Measurements from ENCODE around the gene DNAJB5.

DNA sequence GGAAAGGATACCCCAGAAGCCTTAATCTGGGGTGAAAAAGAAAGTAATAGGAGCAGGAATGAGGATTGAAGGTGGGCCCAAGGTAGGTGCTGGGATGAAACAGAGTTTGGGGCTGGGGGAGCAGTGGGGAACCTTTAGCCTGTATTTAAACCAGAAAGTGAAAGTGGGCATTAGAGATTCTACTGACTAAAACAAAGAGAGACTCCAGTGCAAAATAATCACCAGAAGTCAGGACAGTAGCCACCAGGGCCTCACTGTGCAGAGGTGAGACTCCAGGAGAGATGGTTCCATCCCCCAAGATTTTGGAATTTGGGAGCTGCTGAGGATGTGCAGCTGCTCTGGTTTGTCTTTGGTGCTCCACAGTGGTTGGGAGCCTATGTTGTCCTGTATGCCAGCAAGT, 13.1 kb downstream of the DNAJB5 start:
- TF ChIP-seq GTF2F1 (IDR thresholded peaks at IDR 0.05; ENCODE audit: low read depth, low read length) = no peak
- TF ChIP-seq KAT2B (IDR thresholded peaks at IDR 0.05; ENCODE audit: low read depth, low read length) = no peak
- no peak for TF ChIP-seq BRF1 (IDR thresholded peaks at IDR 0.05; ENCODE audit: borderline replicate concordance, extremely low read depth, insufficient read length)
- TF ChIP-seq, protein P1, sequence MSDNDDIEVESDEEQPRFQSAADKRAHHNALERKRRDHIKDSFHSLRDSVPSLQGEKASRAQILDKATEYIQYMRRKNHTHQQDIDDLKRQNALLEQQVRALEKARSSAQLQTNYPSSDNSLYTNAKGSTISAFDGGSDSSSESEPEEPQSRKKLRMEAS (CRISPR knock-in tag; IDR thresholded peaks at IDR 0.05) = no peak
- TF ChIP-seq, protein P2, sequence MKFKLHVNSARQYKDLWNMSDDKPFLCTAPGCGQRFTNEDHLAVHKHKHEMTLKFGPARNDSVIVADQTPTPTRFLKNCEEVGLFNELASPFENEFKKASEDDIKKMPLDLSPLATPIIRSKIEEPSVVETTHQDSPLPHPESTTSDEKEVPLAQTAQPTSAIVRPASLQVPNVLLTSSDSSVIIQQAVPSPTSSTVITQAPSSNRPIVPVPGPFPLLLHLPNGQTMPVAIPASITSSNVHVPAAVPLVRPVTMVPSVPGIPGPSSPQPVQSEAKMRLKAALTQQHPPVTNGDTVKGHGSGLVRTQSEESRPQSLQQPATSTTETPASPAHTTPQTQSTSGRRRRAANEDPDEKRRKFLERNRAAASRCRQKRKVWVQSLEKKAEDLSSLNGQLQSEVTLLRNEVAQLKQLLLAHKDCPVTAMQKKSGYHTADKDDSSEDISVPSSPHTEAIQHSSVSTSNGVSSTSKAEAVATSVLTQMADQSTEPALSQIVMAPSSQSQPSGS (CRISPR knock-in tag; IDR thresholded peaks at IDR 0.05) = no peak
- no peak for TF ChIP-seq NFE2L1 (tag; IDR thresholded peaks at IDR 0.05; ENCODE audit: borderline replicate concordance, low read depth)
- no peak for TF ChIP-seq HLTF (IDR thresholded peaks at IDR 0.05)
